Endothelial cell of umbilical vein (primary cell): ENCODE results near the gene NCKAP5. TPM values are rescaled to one million over a fixed set of nuclear protein-coding genes. Genes with fewer than 3 reads are reported as not detected.

ENCODE experiments used
- BruUV-seq: library from RNA; stranded (reverse); fragments of 400-500 nt; replicated peaks from 2 replicates; lab custom pipeline; 2021; lab: Mats Ljungman, UMichigan
- CTCF ChIA-PET: fragments of 300-600, 350-600 bp; sonication (Branson Sonifier 250); formaldehyde crosslinking; loops from one replicate; lab custom pipeline; 2021; ENCODE audit warnings: antibody characterized with exemption, inconsistent platforms; lab: Charles Lee
- POLR2A ChIA-PET: fragments of 300-600, 350-600 bp; sonication (Branson Sonifier 250); formaldehyde crosslinking; loops from one replicate; lab custom pipeline; 2021; ENCODE audit warnings: antibody characterized with exemption, inconsistent platforms; lab: Charles Lee
- DNase-seq: peaks from one replicate; pipeline ENCODE4 v3.0.0-alpha.2; 2011; ENCODE audit warnings: low read depth, low spot score
- FAIRE-seq: peaks from 2 replicates; lab custom pipeline; 2011; peaks lifted over from hg19 to GRCh38; lab: Jason Lieb, UNC
- H2AFZ ChIP-seq: 2 replicates; pipeline ENCODE4 v1.6.0; 2012; ENCODE audit warnings: low read depth, low read length, control low read depth, inconsistent platforms
- H3K27ac ChIP-seq: 2 replicates; pipeline ENCODE4 v1.5.1; 2011; ENCODE audit warnings: low read depth, mild to moderate bottlenecking, control low read depth, low read length, moderate library complexity; ENCODE audit not compliant: insufficient read depth
- H3K27me3 ChIP-seq, 2 experiments: 2 replicates each; pipeline versions ENCODE4 v1.6.0 to v1.6.1; 2011; ENCODE audit warnings: low read length in 2 of 2, mixed read lengths in 1 of 2; ENCODE audit not compliant: control insufficient read depth in 2 of 2, insufficient read depth in 2 of 2
- H3K36me3 ChIP-seq, 2 experiments: 2 replicates in 1 of 2; 3 replicates in 1 of 2; pipeline ENCODE4 v1.5.1; 2011; ENCODE audit warnings: low read length in 2 of 2, mild to moderate bottlenecking in 1 of 2, moderate library complexity in 1 of 2; ENCODE audit not compliant: control insufficient read depth in 2 of 2, insufficient read depth in 2 of 2; ENCODE audit errors: extremely low read depth in 1 of 2
- H3K4me1 ChIP-seq: 3 replicates; pipeline ENCODE4 v1.5.1; 2011; ENCODE audit warnings: mild to moderate bottlenecking, low read length; ENCODE audit not compliant: control insufficient read depth, insufficient read depth; ENCODE audit errors: extremely low read depth
- H3K4me2 ChIP-seq: 2 replicates; pipeline ENCODE4 v1.6.1; 2011; ENCODE audit warnings: low read length, control low read depth, mixed read lengths; ENCODE audit not compliant: insufficient read depth
- H3K4me3 ChIP-seq, 3 experiments: fragments of 200-600 bp in 1 of 3; sonication (generic), shearing (Covaris generic) in 1 of 3; replicated peaks in 1 of 3; 2 replicates each; pipeline ENCODE4 v1.5.1; 2011 to 2016; ENCODE audit warnings: control low read depth in 3 of 3, low read length in 3 of 3, mild to moderate bottlenecking in 2 of 3, inconsistent platforms in 1 of 3, low read depth in 1 of 3, moderate library complexity in 1 of 3; ENCODE audit not compliant: insufficient read depth in 1 of 3
- H3K79me2 ChIP-seq: 2 replicates; pipeline ENCODE4 v1.6.0; 2012; ENCODE audit warnings: low read length, inconsistent platforms; ENCODE audit not compliant: control insufficient read depth, insufficient read depth
- H3K9ac ChIP-seq: replicated peaks from 2 replicates; pipeline ENCODE3; 2011; ENCODE audit warnings: low read length, control low read depth; ENCODE audit not compliant: insufficient read depth; ENCODE audit errors: extremely low read depth
- H3K9me1 ChIP-seq: replicated peaks from 3 replicates; pipeline ENCODE4 v1.6.0; 2011; ENCODE audit warnings: mild to moderate bottlenecking, low read length; ENCODE audit not compliant: control insufficient read depth, insufficient read depth; ENCODE audit errors: extremely low read depth
- H3K9me3 ChIP-seq: replicated peaks from 2 replicates; pipeline ENCODE4 v1.5.1; 2012; ENCODE audit warnings: low read length, inconsistent platforms; ENCODE audit not compliant: control insufficient read depth, insufficient read depth
- H4K20me1 ChIP-seq: replicated peaks from 2 replicates; pipeline ENCODE3; 2011; ENCODE audit warnings: mild to moderate bottlenecking, low read length; ENCODE audit not compliant: control insufficient read depth, insufficient read depth; ENCODE audit errors: extremely low read depth
- EZH2 ChIP-seq: IDR thresholded peaks from 2 replicates; pipeline ENCODE4 v1.6.1; 2012; ENCODE audit warnings: borderline replicate concordance, low read depth, mild to moderate bottlenecking, moderate library complexity, low read length, inconsistent platforms; ENCODE audit not compliant: severe bottlenecking
- FOS ChIP-seq: IDR thresholded peaks from 2 replicates; pipeline ENCODE4 v1.6.1; 2011; ENCODE audit warnings: mild to moderate bottlenecking, low read length, moderate library complexity, borderline replicate concordance; ENCODE audit not compliant: insufficient read depth
- GATA2 ChIP-seq: IDR thresholded peaks from 2 replicates; pipeline ENCODE4 v1.7.0; 2011; ENCODE audit warnings: low read depth, mild to moderate bottlenecking, moderate library complexity, mixed read lengths, low read length; ENCODE audit not compliant: insufficient read length, insufficient read depth
- JUN ChIP-seq: IDR thresholded peaks from 2 replicates; pipeline ENCODE4 v1.6.1; 2011; ENCODE audit warnings: borderline replicate concordance, low read depth; ENCODE audit not compliant: insufficient read length, insufficient read depth
- MYC ChIP-seq: IDR thresholded peaks from one replicate; pipeline ENCODE4 v1.6.1; 2011; ENCODE audit warnings: mild to moderate bottlenecking, low read depth, low read length
- POLR2A ChIP-seq: IDR thresholded peaks from 2 replicates; pipeline ENCODE4 v1.6.1; 2012; ENCODE audit warnings: low read depth, mild to moderate bottlenecking, control low read depth, low read length
- POLR2AphosphoS5 ChIP-seq: IDR thresholded peaks from 2 replicates; pipeline ENCODE4 v1.6.1; 2012; ENCODE audit warnings: low read depth, mild to moderate bottlenecking, control low read depth, low read length, moderate library complexity; ENCODE audit not compliant: insufficient read depth
- dilution Hi-C: fragments of 300-500 bp; cut with MboI; formaldehyde crosslinking; loops from one replicate; pipeline ENCODE4 v1.15.0; 2019; ENCODE audit warnings: low sequenced_read_pairs; ENCODE audit not compliant: extremely low pct_ligation_motif_present
- intact Hi-C: fragments of 100-400 bp; cut with micrococcal nuclease; formaldehyde crosslinking; loops from one replicate; pipeline ENCODE4 v1.10.0; 2022
- polyA plus RNA-seq, 4 experiments: library from polyadenylated mRNA; depleted of rRNA in 3 of 4; stranded (reverse) in 3 of 4; unstranded in 1 of 4; fragments of >200 nt; gene quantifications; 2 replicates each; pipeline versions ENCODE4 v1.2.1 to v1.2.3, GENCODE V29; 2011 to 2012; ENCODE audit warnings: missing spikeins in 1 of 4
- total RNA-seq: library from RNA; stranded (reverse); gene quantifications from 2 replicates; pipeline ENCODE4 v1.2.3, GENCODE V29; 2021
- TF ChIP-seq, protein P1 (sequence below), 2 donors: IDR thresholded peaks; 1 replicate in 1 of 2; 2 replicates in 1 of 2; pipeline ENCODE4 v1.5.1; 2011; ENCODE audit warnings: low read length in 2 of 2, mild to moderate bottlenecking in 2 of 2, moderate library complexity in 2 of 2, control low read depth in 1 of 2, inconsistent platforms in 1 of 2, low read depth in 1 of 2; ENCODE audit not compliant: insufficient read depth in 1 of 2; ENCODE audit errors: extremely low read depth in 1 of 2
- TF ChIP-seq, protein P2 (sequence below): IDR thresholded peaks from 2 replicates; pipeline ENCODE4 v1.6.1; 2011; ENCODE audit not compliant: insufficient read depth, insufficient read length

NCKAP5 gene
- total and polyA plus RNA-seq, 2 donors (not counting 3 experiments of a cell fraction or from before 2014, with no cell fraction given) = 0.47 to 3.3 TPM

DNA sequence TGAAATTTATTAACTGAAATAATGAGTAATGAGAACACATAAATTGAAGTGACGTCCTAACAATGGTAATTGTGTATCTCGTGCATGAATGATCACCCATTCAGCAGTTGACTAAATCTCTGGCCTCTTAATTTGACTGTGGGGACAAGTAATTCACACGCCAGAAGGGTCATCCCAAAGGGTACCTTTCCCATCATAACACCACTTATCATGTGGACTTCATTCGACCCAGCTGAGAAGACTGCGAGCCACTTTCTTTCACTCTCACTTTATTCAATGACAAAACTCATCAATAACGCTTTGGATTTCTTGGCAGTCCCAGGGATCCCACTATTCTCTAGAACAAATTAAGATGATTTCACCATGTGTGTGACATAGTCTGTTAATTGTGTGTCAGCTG is 835.6 kb downstream of the NCKAP5 start:
- FAIRE-seq (no peak), DNase-seq (no peak)
- POLR2A ChIA-PET = no interaction called here
- CTCF ChIA-PET = no interaction called here
- H3K36me3 ChIP-seq = no peaks in the 10 kb centered on the region
- H3K4me2 ChIP-seq = no peak overlapping the region
- dilution Hi-C loops (no loop called here), intact Hi-C loops (no loop called here)
- TF ChIP-seq FOS (no peak), MYC (no peak), EZH2 (no peak), GATA2 (no peak)
- TF ChIP-seq, protein P1, sequence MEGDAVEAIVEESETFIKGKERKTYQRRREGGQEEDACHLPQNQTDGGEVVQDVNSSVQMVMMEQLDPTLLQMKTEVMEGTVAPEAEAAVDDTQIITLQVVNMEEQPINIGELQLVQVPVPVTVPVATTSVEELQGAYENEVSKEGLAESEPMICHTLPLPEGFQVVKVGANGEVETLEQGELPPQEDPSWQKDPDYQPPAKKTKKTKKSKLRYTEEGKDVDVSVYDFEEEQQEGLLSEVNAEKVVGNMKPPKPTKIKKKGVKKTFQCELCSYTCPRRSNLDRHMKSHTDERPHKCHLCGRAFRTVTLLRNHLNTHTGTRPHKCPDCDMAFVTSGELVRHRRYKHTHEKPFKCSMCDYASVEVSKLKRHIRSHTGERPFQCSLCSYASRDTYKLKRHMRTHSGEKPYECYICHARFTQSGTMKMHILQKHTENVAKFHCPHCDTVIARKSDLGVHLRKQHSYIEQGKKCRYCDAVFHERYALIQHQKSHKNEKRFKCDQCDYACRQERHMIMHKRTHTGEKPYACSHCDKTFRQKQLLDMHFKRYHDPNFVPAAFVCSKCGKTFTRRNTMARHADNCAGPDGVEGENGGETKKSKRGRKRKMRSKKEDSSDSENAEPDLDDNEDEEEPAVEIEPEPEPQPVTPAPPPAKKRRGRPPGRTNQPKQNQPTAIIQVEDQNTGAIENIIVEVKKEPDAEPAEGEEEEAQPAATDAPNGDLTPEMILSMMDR (IDR thresholded peaks at IDR 0.05; ENCODE audit: extremely low read depth in 1 of 2, insufficient read depth in 1 of 2, low read depth in 1 of 2, low read length in 2 of 2) = no peak
- TF ChIP-seq, protein P2, sequence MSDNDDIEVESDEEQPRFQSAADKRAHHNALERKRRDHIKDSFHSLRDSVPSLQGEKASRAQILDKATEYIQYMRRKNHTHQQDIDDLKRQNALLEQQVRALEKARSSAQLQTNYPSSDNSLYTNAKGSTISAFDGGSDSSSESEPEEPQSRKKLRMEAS = no peak
- no peaks in the 10 kb centered on the region for H4K20me1 ChIP-seq
- H3K79me2 ChIP-seq = no peaks in the 10 kb centered on the region
- H2AFZ ChIP-seq = no peak overlapping the region
- no peaks in the 10 kb centered on the region for H3K9me3 ChIP-seq
- no peaks in the 10 kb centered on the region for H3K4me1 ChIP-seq
- H3K4me3 ChIP-seq = no peak overlapping the region
- BruUV-seq = no TSS peak
- H3K9me1 ChIP-seq = no peaks in the 10 kb centered on the region
- H3K27me3 ChIP-seq = no peaks in the 10 kb centered on the region
- H3K9ac ChIP-seq = no peak overlapping the region
- no peak overlapping the region for H3K27ac ChIP-seq

- CTCF ChIA-PET = no interaction called here
- intact Hi-C loops (no loop called here), dilution Hi-C loops (no loop called here)
- H3K27ac ChIP-seq = no peak overlapping the region
- H3K79me2 ChIP-seq = no peaks in the 10 kb centered on the region
- POLR2A ChIA-PET = no interaction called here
- no peak overlapping the region for H2AFZ ChIP-seq
- no peaks in the 10 kb centered on the region for H3K9me3 ChIP-seq
- BruUV-seq = no TSS peak
- no peaks in the 10 kb centered on the region for H3K9me1 ChIP-seq
- TF ChIP-seq EZH2 (no peak), MYC (no peak), GATA2 (no peak), FOS (no peak), JUN (no peak), POLR2A (no peak), POLR2AphosphoS5 (no peak)
- TF ChIP-seq, protein P1 (IDR thresholded peaks at IDR 0.05; ENCODE audit: extremely low read depth in 1 of 2, insufficient read depth in 1 of 2, low read depth in 1 of 2, low read length in 2 of 2) = no peak
- TF ChIP-seq, protein P2 = no peak
- no peaks in the 10 kb centered on the region for H3K4me1 ChIP-seq
- H3K36me3 ChIP-seq = no peaks in the 10 kb centered on the region
- no peaks in the 10 kb centered on the region for H3K27me3 ChIP-seq
- no peak overlapping the region for H3K4me3 ChIP-seq
- no peak for DNase-seq
- no peaks in the 10 kb centered on the region for H4K20me1 ChIP-seq
- no peak overlapping the region for H3K9ac ChIP-seq
- H3K4me2 ChIP-seq = no peak overlapping the region
- FAIRE-seq = no peak
These were observed 836.8 kb downstream of the NCKAP5 start for GRCh38 chr2:132731441-132731840.
